AG08395 (cell line): ENCODE results near the gene ARL14EP.

Experiments used
- DNase-seq: peaks from one replicate; pipeline ENCODE4 v3.0.0; 2012; ENCODE audit warnings: mixed read lengths, low spot score

The ARL14EP gene

GRCh38 chr11:30326906-30327305 is 4.0 kb downstream of the ARL14EP start:
- DNase-seq, result no peak

GRCh38 chr11:30328681-30329080 is 5.8 kb downstream of the ARL14EP start:
- DNase-seq, result peak; percentile 34

- no peak for DNase-seq
Measured at GRCh38 chr11:30329150-30329940, 6.4 kb downstream of the ARL14EP start.

GRCh38 chr11:30333405-30333804 is 10.5 kb downstream of the ARL14EP start:
- DNase-seq, result no peak

GRCh38 chr11:30342736-30343166 is 19.8 kb downstream of the ARL14EP start:
- DNase-seq, result no peak

- DNase-seq, result no peak
Measured at GRCh38 chr11:30344085-30344484, 21.2 kb downstream of the ARL14EP start.

- DNase-seq, result no peak
Measured at GRCh38 chr11:30345644-30346043, 22.7 kb downstream of the ARL14EP start.

GRCh38 chr11:30346068-30346688 is 23.3 kb downstream of the ARL14EP start:
- DNase-seq, result peak; percentile 47

- DNase-seq, result no peak
Measured at GRCh38 chr11:30348035-30348434, 25.1 kb downstream of the ARL14EP start.

- no peak for DNase-seq
Measured at GRCh38 chr11:30349885-30350284, 27.0 kb downstream of the ARL14EP start.

GRCh38 chr11:30350384-30350783 is 27.5 kb downstream of the ARL14EP start:
- DNase-seq, result no peak

GRCh38 chr11:30351061-30351460 is 28.2 kb downstream of the ARL14EP start:
- DNase-seq, result no peak

GRCh38 chr11:30356391-30356790 is 33.5 kb downstream of the ARL14EP start:
- no peak for DNase-seq

GRCh38 chr11:30357872-30358271 is 35.0 kb downstream of the ARL14EP start:
- DNase-seq, result no peak

GRCh38 chr11:30358536-30358935 is 35.6 kb downstream of the ARL14EP start:
- no peak for DNase-seq

GRCh38 chr11:30360741-30361140 is 37.8 kb downstream of the ARL14EP start:
- no peak for DNase-seq

- no peak for DNase-seq
Measured at GRCh38 chr11:30364139-30364836, 41.4 kb downstream of the ARL14EP start.

- no peak for DNase-seq
Measured at GRCh38 chr11:30364837-30365482, 42.1 kb downstream of the ARL14EP start.

GRCh38 chr11:30365793-30366517 is 43.1 kb downstream of the ARL14EP start:
- DNase-seq, result no peak

- DNase-seq, result no peak
Measured at GRCh38 chr11:30368394-30368793, 45.5 kb downstream of the ARL14EP start.

- DNase-seq, result no peak
Measured at GRCh38 chr11:30370164-30370563, 47.3 kb downstream of the ARL14EP start.

GRCh38 chr11:30377347-30377746 is 54.4 kb downstream of the ARL14EP start:
- DNase-seq, result peak; percentile 14
